ENCODE measurements around the gene CYP2F1. TPM values are rescaled to one million over a fixed set of nuclear protein-coding genes. Genes with fewer than 3 reads are reported as not detected.
A peak's percentile ranks its signal among the peaks of the same experiment; 100 is the strongest.
"Not testable (repeated sequence)": the region's sequence is repeated elsewhere in the genome, so short reads cannot be mapped to it uniquely, and the experiment has no call there.

Gene CYP2F1
- total and polyA plus RNA-seq, 4 donors, result not detected

GRCh38 chr19:41123716-41124294, 9.6 kb downstream of the CYP2F1 start:
- H3K27ac ChIP-seq (ENCODE audit: low read depth in 1 of 2, low read length in 2 of 2), result no peak overlapping the region
- WGBS, result 93% methylated on average over 11 of the region's 11 CpGs
- TF ChIP-seq REST (IDR thresholded peaks at IDR 0.05) (no peak), GABPA (IDR thresholded peaks at IDR 0.05 in 1 of 2, conservative IDR thresholded peaks at IDR 0.05 in 1 of 2) (no peak), FOXA1 (IDR thresholded peaks at IDR 0.05) (no peak), FOXA2 (IDR thresholded peaks at IDR 0.05) (no peak), ATF3 (IDR thresholded peaks at IDR 0.05) (no peak), TAF1 (conservative IDR thresholded peaks at IDR 0.05) (no peak), EGR1 (IDR thresholded peaks at IDR 0.05; ENCODE audit: low read depth in 2 of 2) (no peak), NR2F2 (IDR thresholded peaks at IDR 0.05) (no peak)
- TF ChIP-seq, protein P1, sequence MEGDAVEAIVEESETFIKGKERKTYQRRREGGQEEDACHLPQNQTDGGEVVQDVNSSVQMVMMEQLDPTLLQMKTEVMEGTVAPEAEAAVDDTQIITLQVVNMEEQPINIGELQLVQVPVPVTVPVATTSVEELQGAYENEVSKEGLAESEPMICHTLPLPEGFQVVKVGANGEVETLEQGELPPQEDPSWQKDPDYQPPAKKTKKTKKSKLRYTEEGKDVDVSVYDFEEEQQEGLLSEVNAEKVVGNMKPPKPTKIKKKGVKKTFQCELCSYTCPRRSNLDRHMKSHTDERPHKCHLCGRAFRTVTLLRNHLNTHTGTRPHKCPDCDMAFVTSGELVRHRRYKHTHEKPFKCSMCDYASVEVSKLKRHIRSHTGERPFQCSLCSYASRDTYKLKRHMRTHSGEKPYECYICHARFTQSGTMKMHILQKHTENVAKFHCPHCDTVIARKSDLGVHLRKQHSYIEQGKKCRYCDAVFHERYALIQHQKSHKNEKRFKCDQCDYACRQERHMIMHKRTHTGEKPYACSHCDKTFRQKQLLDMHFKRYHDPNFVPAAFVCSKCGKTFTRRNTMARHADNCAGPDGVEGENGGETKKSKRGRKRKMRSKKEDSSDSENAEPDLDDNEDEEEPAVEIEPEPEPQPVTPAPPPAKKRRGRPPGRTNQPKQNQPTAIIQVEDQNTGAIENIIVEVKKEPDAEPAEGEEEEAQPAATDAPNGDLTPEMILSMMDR (IDR thresholded peaks at IDR 0.05; ENCODE audit: low read depth, low read length, missing input control), result no peak
- TF ChIP-seq, protein P2, sequence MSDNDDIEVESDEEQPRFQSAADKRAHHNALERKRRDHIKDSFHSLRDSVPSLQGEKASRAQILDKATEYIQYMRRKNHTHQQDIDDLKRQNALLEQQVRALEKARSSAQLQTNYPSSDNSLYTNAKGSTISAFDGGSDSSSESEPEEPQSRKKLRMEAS (IDR thresholded peaks at IDR 0.05), result no peak
- TF ChIP-seq, protein P3, sequence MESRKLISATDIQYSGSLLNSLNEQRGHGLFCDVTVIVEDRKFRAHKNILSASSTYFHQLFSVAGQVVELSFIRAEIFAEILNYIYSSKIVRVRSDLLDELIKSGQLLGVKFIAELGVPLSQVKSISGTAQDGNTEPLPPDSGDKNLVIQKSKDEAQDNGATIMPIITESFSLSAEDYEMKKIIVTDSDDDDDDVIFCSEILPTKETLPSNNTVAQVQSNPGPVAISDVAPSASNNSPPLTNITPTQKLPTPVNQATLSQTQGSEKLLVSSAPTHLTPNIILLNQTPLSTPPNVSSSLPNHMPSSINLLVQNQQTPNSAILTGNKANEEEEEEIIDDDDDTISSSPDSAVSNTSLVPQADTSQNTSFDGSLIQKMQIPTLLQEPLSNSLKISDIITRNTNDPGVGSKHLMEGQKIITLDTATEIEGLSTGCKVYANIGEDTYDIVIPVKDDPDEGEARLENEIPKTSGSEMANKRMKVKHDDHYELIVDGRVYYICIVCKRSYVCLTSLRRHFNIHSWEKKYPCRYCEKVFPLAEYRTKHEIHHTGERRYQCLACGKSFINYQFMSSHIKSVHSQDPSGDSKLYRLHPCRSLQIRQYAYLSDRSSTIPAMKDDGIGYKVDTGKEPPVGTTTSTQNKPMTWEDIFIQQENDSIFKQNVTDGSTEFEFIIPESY (IDR thresholded peaks at IDR 0.05), result no peak
- no peaks in the 10 kb centered on the region for H3K36me3 ChIP-seq (ENCODE audit: control insufficient read depth in 4 of 4, insufficient read depth in 3 of 4, low read depth in 1 of 4, low read length in 3 of 4)
- no peaks in the 10 kb centered on the region for H3K27me3 ChIP-seq (ENCODE audit: control insufficient read depth in 4 of 4, insufficient read depth in 4 of 4, low read length in 3 of 4)
- DNase-seq (ENCODE audit: low spot score), result no peak
- no peak overlapping the region for H3K4me3 ChIP-seq (ENCODE audit: low read depth in 1 of 3, low read length in 3 of 3)
- no peak overlapping the region for H3K9ac ChIP-seq (ENCODE audit: low read depth in 1 of 2, low read length in 2 of 2)
- H3K9me3 ChIP-seq (ENCODE audit: control insufficient read depth in 4 of 4, low read length in 3 of 4), result no peaks in the 10 kb centered on the region
- peaks cover 0 to 14% (median 6%) of the 10 kb centered on the region in 4 donors for H3K4me1 ChIP-seq (ENCODE audit: control insufficient read depth in 4 of 4, insufficient read depth in 4 of 4, low read length in 3 of 4)

GRCh38 chr19:41126765-41127203, 12.6 kb downstream of the CYP2F1 start:
- not testable (repeated sequence) for H3K9ac ChIP-seq (ENCODE audit: low read depth in 1 of 2, low read length in 2 of 2); H3K27me3 ChIP-seq (ENCODE audit: control insufficient read depth in 4 of 4, insufficient read depth in 4 of 4, low read length in 3 of 4); H3K4me3 ChIP-seq (ENCODE audit: low read depth in 1 of 3, low read length in 3 of 3); H3K36me3 ChIP-seq (ENCODE audit: control insufficient read depth in 4 of 4, insufficient read depth in 3 of 4, low read depth in 1 of 4, low read length in 3 of 4); H3K27ac ChIP-seq (ENCODE audit: low read depth in 1 of 2, low read length in 2 of 2); H3K9me3 ChIP-seq (ENCODE audit: control insufficient read depth in 4 of 4, low read length in 3 of 4); DNase-seq (ENCODE audit: low spot score)
- H3K4me1 ChIP-seq (ENCODE audit: control insufficient read depth in 4 of 4, insufficient read depth in 4 of 4, low read length in 3 of 4), result peaks cover 0 to 14% (median 6%) of the 10 kb centered on the region in 4 donors
- TF ChIP-seq, protein P1 (IDR thresholded peaks at IDR 0.05; ENCODE audit: low read depth, low read length, missing input control), result peak; percentile 59
- peak; percentile 59 to 62 for TF ChIP-seq RAD21 (IDR thresholded peaks at IDR 0.05)
- 47% methylated on average over 2 of the region's 2 CpGs for WGBS

DNA sequence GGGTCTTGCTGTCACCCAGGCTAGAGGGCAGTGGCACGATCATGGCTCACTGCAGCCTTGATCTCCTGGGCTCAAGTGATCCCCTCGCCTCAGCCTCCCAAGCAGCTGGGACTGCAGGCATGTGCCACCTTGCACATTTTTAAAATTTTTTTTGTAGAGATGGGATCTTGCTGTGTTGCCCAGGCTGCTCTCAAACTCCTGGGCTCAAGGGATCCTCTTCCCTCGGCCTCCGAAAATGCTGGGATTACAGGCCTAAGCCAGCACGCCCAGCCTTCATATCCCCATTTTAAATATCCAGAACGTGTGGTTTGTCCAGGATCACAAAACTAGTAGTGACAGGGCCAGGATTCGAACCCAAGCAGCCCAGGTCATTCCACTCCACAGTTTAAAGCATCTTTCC, 13.1 kb downstream of the CYP2F1 start:
- H3K27me3 ChIP-seq (ENCODE audit: control insufficient read depth in 4 of 4, insufficient read depth in 4 of 4, low read length in 3 of 4), result not testable (repeated sequence)
- 78% methylated on average over 7 of the region's 7 CpGs for WGBS

More for the DNA sequence above, 13.1 kb downstream of the CYP2F1 start:
- H3K36me3 ChIP-seq (ENCODE audit: control insufficient read depth in 4 of 4, insufficient read depth in 3 of 4, low read depth in 1 of 4, low read length in 3 of 4); H3K4me3 ChIP-seq (ENCODE audit: low read depth in 1 of 3, low read length in 3 of 3); H3K9me3 ChIP-seq (ENCODE audit: control insufficient read depth in 4 of 4, low read length in 3 of 4); DNase-seq (ENCODE audit: low spot score); H3K27ac ChIP-seq (ENCODE audit: low read depth in 1 of 2, low read length in 2 of 2); H3K9ac ChIP-seq (ENCODE audit: low read depth in 1 of 2, low read length in 2 of 2): not testable (repeated sequence)
- H3K4me1 ChIP-seq (ENCODE audit: control insufficient read depth in 4 of 4, insufficient read depth in 4 of 4, low read length in 3 of 4), result peaks cover 0 to 14% (median 6%) of the 10 kb centered on the region in 4 donors

Measured in liver (tissue), 9 donors.